ENCODE measurements around the gene RAD51B.

GRCh38 chr14:68493152-68493911 is 673.8 kb downstream of the RAD51B start:
- TF ChIP-seq YY1 (IDR thresholded peaks at IDR 0.05; ENCODE audit: insufficient read depth, insufficient read length) (no peak), ZNF274 (IDR thresholded peaks at IDR 0.05; ENCODE audit: low read depth, low read length) (no peak), SUZ12 (IDR thresholded peaks at IDR 0.05; ENCODE audit: extremely low read depth, insufficient read depth, insufficient read length) (no peak)
